Measurements from ENCODE around the gene ZSCAN29. TPM values are rescaled to one million over a fixed set of nuclear protein-coding genes. Genes with fewer than 3 reads are reported as not detected.

Gene ZSCAN29
- polyA plus RNA-seq (2013, experiment 1 of 2) = 15.8 TPM
- polyA plus RNA-seq (2013, experiment 2 of 2) = 16.0 TPM

DNA sequence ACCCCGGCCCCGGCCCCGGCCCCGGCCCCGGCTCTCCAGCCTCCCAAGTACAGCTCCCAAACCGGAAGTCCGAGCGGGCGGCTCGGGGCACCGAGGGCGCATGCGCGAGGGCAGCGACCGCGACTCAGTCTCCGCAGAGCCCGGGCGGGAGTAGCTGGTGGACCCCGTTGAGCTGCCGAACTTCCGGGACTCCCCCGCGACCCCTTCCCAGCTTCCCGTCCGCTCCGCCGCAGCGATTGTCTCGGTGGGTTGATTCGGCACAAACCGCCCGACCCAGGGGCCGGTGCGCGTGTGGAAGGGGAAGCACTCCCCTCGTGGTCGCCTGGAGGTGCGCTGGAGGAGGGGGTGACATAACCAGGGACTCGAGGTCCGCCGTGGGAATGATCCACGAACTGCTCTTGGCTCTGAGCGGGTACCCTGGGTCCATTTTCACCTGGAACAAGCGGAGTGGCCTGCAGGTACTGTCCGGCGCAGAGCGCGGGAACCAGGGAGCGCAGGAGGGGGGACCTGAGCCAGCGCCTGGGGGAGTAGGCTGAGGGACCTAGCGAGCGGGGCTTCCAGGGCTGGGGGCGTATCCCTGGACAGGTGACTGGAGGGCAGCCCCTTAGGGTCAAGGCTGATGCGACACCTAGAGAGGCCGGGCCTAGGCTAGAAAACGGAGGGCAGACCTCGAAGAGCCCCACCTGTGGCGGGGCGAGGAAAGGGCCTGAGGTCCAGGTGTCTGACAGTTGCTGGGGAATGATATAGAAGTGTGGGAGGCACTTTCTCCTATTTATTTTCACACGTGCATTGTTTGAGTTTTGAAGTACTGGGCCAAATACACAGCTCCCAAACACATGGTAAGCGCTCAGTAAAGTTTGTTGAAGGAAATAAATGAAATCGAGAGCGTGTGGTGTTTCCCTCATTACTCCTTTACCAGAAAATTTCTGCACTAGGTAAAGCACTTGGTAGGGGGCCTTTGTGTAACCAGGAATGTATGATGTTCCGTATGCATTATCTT lies at the start of gene ZSCAN29, which contains the start of gene TUBGCP4:
Gene ZSCAN29 (minus strand): TSS at position 69 of the 1,000 bp plus-strand sequence. CDS start 1,130 bp downstream, outside the sequence.
Gene TUBGCP4 (plus strand): TSS at position 127 of the 1,000 bp plus-strand sequence. CDS start 254 bp downstream, at position 381.
- H3K4ac ChIP-seq (ENCODE audit: low read depth, low read length) = peak within 1 kb of the TSS; percentile 77
- DNase-seq = peak; percentile 93
- H4K8ac ChIP-seq (ENCODE audit: low read depth, low read length) = no peak within 1 kb of the TSS
- H4K5ac ChIP-seq (ENCODE audit: low read length) = no peak within 1 kb of the TSS
- H2BK120ac ChIP-seq (ENCODE audit: low read depth, low read length) = no peak within 1 kb of the TSS
- no peak within 1 kb of the TSS for H2BK5ac ChIP-seq (ENCODE audit: low read length)
- H3K36me3 ChIP-seq (ENCODE audit: control insufficient read depth, insufficient read depth, low read length) = peaks cover 2% of the 10 kb centered on the region
- peak within 1 kb of the TSS; percentile 88 for H3K18ac ChIP-seq (ENCODE audit: low read length)
- peaks cover 22% of the 10 kb centered on the region for H3K79me1 ChIP-seq (ENCODE audit: low read length)
- peak within 1 kb of the TSS; percentile 98 for H3K4me3 ChIP-seq (ENCODE audit: low read length)
- no peak within 1 kb of the TSS for H2AK5ac ChIP-seq (ENCODE audit: low read length)
- no CpG with 5 or more reads among the region's 66 CpGs for WGBS (ENCODE audit: extremely low coverage, insufficient coverage, low lambda C conversion rate)
- peaks cover 19% of the 10 kb centered on the region for H3K79me2 ChIP-seq (ENCODE audit: control insufficient read depth, insufficient read depth, low read length)
- H3K4me1 ChIP-seq (ENCODE audit: control insufficient read depth, low read depth, low read length) = peaks cover 6% of the 10 kb centered on the region
- H3K9ac ChIP-seq (ENCODE audit: low read length) = peak within 1 kb of the TSS; percentile 90
- peak within 1 kb of the TSS; percentile 77 for H3K27ac ChIP-seq (ENCODE audit: low read depth, low read length)
- H3K23ac ChIP-seq (ENCODE audit: low read length) = peak within 1 kb of the TSS; percentile 57
- peak within 1 kb of the TSS; percentile 95 for H3K56ac ChIP-seq (ENCODE audit: low read length)
- H2BK15ac ChIP-seq (replicated peaks; ENCODE audit: low read depth) = no peak within 1 kb of the TSS
- no peaks in the 10 kb centered on the region for H3K27me3 ChIP-seq (ENCODE audit: insufficient read depth, low read length, poor library complexity)
- H3K4me2 ChIP-seq (ENCODE audit: low read length) = peak within 1 kb of the TSS; percentile 99

- H3K56ac ChIP-seq (ENCODE audit: low read length) = no peak overlapping the region
- no peak overlapping the region for H4K8ac ChIP-seq (ENCODE audit: low read depth, low read length)
- H3K9ac ChIP-seq (ENCODE audit: low read length) = no peak overlapping the region
- H4K5ac ChIP-seq (ENCODE audit: low read length) = no peak overlapping the region
- H3K4me1 ChIP-seq (ENCODE audit: control insufficient read depth, low read depth, low read length) = no peaks in the 10 kb centered on the region
- H2BK15ac ChIP-seq (replicated peaks; ENCODE audit: low read depth) = no peak overlapping the region
- no peak overlapping the region for H2AK5ac ChIP-seq (ENCODE audit: low read length)
- no peak overlapping the region for H3K4me3 ChIP-seq (ENCODE audit: low read length)
- H3K18ac ChIP-seq (ENCODE audit: low read length) = no peak overlapping the region
- H3K79me1 ChIP-seq (ENCODE audit: low read length) = no peaks in the 10 kb centered on the region
- H3K27me3 ChIP-seq (ENCODE audit: insufficient read depth, low read length, poor library complexity) = no peaks in the 10 kb centered on the region
- no CpG with 5 or more reads among the region's 10 CpGs for WGBS (ENCODE audit: extremely low coverage, insufficient coverage, low lambda C conversion rate)
- no peak overlapping the region for H3K23ac ChIP-seq (ENCODE audit: low read length)
- H3K4me2 ChIP-seq (ENCODE audit: low read length) = no peak overlapping the region
- no peaks in the 10 kb centered on the region for H3K79me2 ChIP-seq (ENCODE audit: control insufficient read depth, insufficient read depth, low read length)
- no peak overlapping the region for H3K27ac ChIP-seq (ENCODE audit: low read depth, low read length)
- H2BK5ac ChIP-seq (ENCODE audit: low read length) = no peak overlapping the region
- no peak overlapping the region for H2BK120ac ChIP-seq (ENCODE audit: low read depth, low read length)
- no peak overlapping the region for H3K4ac ChIP-seq (ENCODE audit: low read depth, low read length)
- no peak for DNase-seq
- peaks cover 4% of the 10 kb centered on the region for H3K36me3 ChIP-seq (ENCODE audit: control insufficient read depth, insufficient read depth, low read length)
Measured at GRCh38 chr15:43420435-43420834, 49.6 kb upstream of the ZSCAN29 start.

DNA sequence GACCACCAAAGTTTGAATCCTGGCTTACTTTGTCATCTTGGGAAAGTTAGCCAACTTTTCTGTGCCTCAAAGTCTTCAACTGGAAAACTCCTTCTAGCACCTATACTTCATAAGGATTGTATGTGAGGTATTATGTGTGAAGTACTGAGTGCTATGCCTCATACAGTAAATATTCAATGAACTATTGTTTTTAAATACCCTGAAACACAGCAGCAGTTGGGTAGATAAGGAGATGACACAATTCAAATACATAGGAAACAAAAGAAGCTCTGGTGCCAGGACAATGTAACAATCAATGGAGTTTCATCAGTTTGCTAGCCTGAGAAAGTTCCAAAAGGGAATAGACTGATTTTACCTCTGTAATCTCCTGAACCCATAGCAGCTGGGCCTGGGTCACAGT lies 43.4 kb upstream of the ZSCAN29 start:
- Histone ChIP-seq H2BK5ac (ENCODE audit: low read length) (no peak overlapping the region), H2BK120ac (ENCODE audit: low read depth, low read length) (no peak overlapping the region), H3K23ac (ENCODE audit: low read length) (no peak overlapping the region), H3K27me3 (ENCODE audit: insufficient read depth, low read length, poor library complexity) (no peaks in the 10 kb centered on the region), H3K4ac (ENCODE audit: low read depth, low read length) (no peak overlapping the region), H4K8ac (ENCODE audit: low read depth, low read length) (no peak overlapping the region), H3K79me1 (ENCODE audit: low read length) (no peaks in the 10 kb centered on the region), H3K27ac (ENCODE audit: low read depth, low read length) (no peak overlapping the region), H3K56ac (ENCODE audit: low read length) (no peak overlapping the region), H3K18ac (ENCODE audit: low read length) (no peak overlapping the region), H2AK5ac (ENCODE audit: low read length) (no peak overlapping the region), H3K36me3 (ENCODE audit: control insufficient read depth, insufficient read depth, low read length) (peaks cover 7% of the 10 kb centered on the region), H2BK15ac (replicated peaks; ENCODE audit: low read depth) (no peak overlapping the region), H3K4me1 (ENCODE audit: control insufficient read depth, low read depth, low read length) (no peaks in the 10 kb centered on the region), H3K4me2 (ENCODE audit: low read length) (no peak overlapping the region), H3K9ac (ENCODE audit: low read length) (no peak overlapping the region), H3K79me2 (ENCODE audit: control insufficient read depth, insufficient read depth, low read length) (no peaks in the 10 kb centered on the region), H3K4me3 (ENCODE audit: low read length) (no peak overlapping the region), H4K5ac (ENCODE audit: low read length) (no peak overlapping the region)
- DNase-seq = peak; percentile 72

DNA sequence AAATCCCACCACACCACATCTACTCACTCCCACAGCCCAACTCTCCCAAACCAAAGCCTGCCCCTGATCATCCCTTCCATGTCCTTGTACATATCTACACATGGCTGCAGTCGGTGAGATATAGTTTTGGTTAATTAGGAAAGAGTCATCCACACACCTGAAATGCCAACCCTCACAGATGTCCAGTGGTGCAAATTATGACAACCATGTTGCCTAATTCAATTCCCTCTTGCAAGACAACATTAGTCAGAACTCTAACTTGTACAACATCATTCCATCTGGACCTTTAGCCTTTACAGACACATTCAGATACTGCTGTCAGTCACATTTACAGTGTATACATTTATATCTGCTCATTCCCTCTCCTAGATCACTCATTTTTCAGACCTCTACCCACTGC lies 41.3 kb upstream of the ZSCAN29 start:
- Histone ChIP-seq H3K79me1 (ENCODE audit: low read length) (no peaks in the 10 kb centered on the region), H3K9ac (ENCODE audit: low read length) (no peak overlapping the region), H3K4me2 (ENCODE audit: low read length) (no peak overlapping the region), H3K4ac (ENCODE audit: low read depth, low read length) (no peak overlapping the region), H3K4me3 (ENCODE audit: low read length) (no peak overlapping the region), H3K18ac (ENCODE audit: low read length) (no peak overlapping the region), H3K23ac (ENCODE audit: low read length) (no peak overlapping the region), H2BK5ac (ENCODE audit: low read length) (no peak overlapping the region), H3K27ac (ENCODE audit: low read depth, low read length) (no peak overlapping the region), H2BK120ac (ENCODE audit: low read depth, low read length) (no peak overlapping the region), H4K5ac (ENCODE audit: low read length) (no peak overlapping the region), H3K4me1 (ENCODE audit: control insufficient read depth, low read depth, low read length) (no peaks in the 10 kb centered on the region), H3K27me3 (ENCODE audit: insufficient read depth, low read length, poor library complexity) (no peaks in the 10 kb centered on the region), H2AK5ac (ENCODE audit: low read length) (no peak overlapping the region), H3K79me2 (ENCODE audit: control insufficient read depth, insufficient read depth, low read length) (no peaks in the 10 kb centered on the region), H2BK15ac (replicated peaks; ENCODE audit: low read depth) (no peak overlapping the region), H3K56ac (ENCODE audit: low read length) (no peak overlapping the region), H3K36me3 (ENCODE audit: control insufficient read depth, insufficient read depth, low read length) (peaks cover 15% of the 10 kb centered on the region), H4K8ac (ENCODE audit: low read depth, low read length) (no peak overlapping the region)
- DNase-seq = no peak
- WGBS (ENCODE audit: extremely low coverage, insufficient coverage, low lambda C conversion rate) = no CpG with 5 or more reads among the region's 1 CpG

DNA sequence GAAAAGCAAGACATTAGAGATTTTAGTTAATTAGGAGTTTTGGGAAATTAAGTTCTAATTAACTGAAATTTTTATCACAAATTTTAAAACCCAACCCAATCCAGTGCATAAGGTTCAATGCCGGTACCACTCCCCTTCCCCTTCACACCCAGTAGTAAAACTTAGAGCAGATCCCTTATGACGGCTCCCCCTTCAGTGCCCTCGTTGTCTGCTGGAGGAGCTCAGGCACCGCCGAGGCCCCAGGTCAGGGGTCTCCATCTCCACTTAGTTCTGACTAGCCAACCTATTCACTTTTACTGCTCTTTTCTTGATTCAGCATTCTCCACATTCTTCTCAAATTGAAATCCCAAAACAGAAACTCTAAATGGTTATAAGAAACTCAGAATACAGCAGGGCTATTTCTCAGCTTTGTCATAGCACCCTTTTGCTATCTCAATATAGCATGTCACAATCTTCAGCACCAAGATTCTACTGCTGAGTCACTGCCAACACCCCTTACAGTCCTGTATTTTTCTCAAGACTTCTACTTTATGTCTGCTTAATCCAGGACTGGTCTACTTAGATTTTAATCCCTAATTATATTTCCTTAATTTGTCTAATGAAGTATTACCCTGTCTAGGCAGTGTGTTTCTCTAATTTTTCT lies 39.9 kb upstream of the ZSCAN29 start:
- no peak overlapping the region for H3K4me2 ChIP-seq (ENCODE audit: low read length)
- H2BK120ac ChIP-seq (ENCODE audit: low read depth, low read length) = no peak overlapping the region
- H3K79me2 ChIP-seq (ENCODE audit: control insufficient read depth, insufficient read depth, low read length) = no peaks in the 10 kb centered on the region
- H3K18ac ChIP-seq (ENCODE audit: low read length) = no peak overlapping the region
- H2BK5ac ChIP-seq (ENCODE audit: low read length) = no peak overlapping the region
- no peaks in the 10 kb centered on the region for H3K27me3 ChIP-seq (ENCODE audit: insufficient read depth, low read length, poor library complexity)
- no peak overlapping the region for H2AK5ac ChIP-seq (ENCODE audit: low read length)
- peaks cover 18% of the 10 kb centered on the region for H3K36me3 ChIP-seq (ENCODE audit: control insufficient read depth, insufficient read depth, low read length)
- peak; percentile 15 for DNase-seq
- H4K8ac ChIP-seq (ENCODE audit: low read depth, low read length) = no peak overlapping the region
- H3K79me1 ChIP-seq (ENCODE audit: low read length) = no peaks in the 10 kb centered on the region
- WGBS (ENCODE audit: extremely low coverage, insufficient coverage, low lambda C conversion rate) = no CpG with 5 or more reads among the region's 5 CpGs
- H3K4me3 ChIP-seq (ENCODE audit: low read length) = no peak overlapping the region
- no peaks in the 10 kb centered on the region for H3K4me1 ChIP-seq (ENCODE audit: control insufficient read depth, low read depth, low read length)
- no peak overlapping the region for H3K23ac ChIP-seq (ENCODE audit: low read length)
- no peak overlapping the region for H3K56ac ChIP-seq (ENCODE audit: low read length)
- H3K9ac ChIP-seq (ENCODE audit: low read length) = no peak overlapping the region
- H4K5ac ChIP-seq (ENCODE audit: low read length) = no peak overlapping the region
- no peak overlapping the region for H3K4ac ChIP-seq (ENCODE audit: low read depth, low read length)
- H3K27ac ChIP-seq (ENCODE audit: low read depth, low read length) = no peak overlapping the region
- no peak overlapping the region for H2BK15ac ChIP-seq (replicated peaks; ENCODE audit: low read depth)
